Left colon (tissue), 2 donors: Measurements from ENCODE around the gene IGF2. TPM values are rescaled to one million over a fixed set of nuclear protein-coding genes. Genes with fewer than 3 reads are reported as not detected.
A peak's percentile ranks its signal among the peaks of the same experiment; 100 is the strongest.

ENCODE experiments used
- ATAC-seq: fragments of 200-7000 bp; cut with Tn5 transposase; one replicate; pipeline ENCODE4 v1.9.1; 2020; ENCODE audit warnings: mild to moderate bottlenecking, moderate library complexity
- DNase-seq, 2 donors: peaks; one replicate each; pipeline ENCODE4 v3.0.0-alpha.2; 2020
- intact Hi-C, 2 donors: fragments of 100-400 bp; cut with DNase I in 1 of 2; cut with micrococcal nuclease in 1 of 2; formaldehyde crosslinking; loops; one replicate each; pipeline versions ENCODE4 v1.11.2 to v1.14.0; 2022; cut with DNase I, micrococcal nuclease
- total RNA-seq, 2 donors: library from RNA; stranded (reverse); fragmentation: NEBNext Ultra II Directional; extraction: Animal tissue kit (Norgen Biotek cat#: 25700); gene quantifications; one replicate each; pipeline ENCODE4 v1.2.1, GENCODE V29; 2021
- donor health status: DM: no; HTN: no; CAD: no.
- donor health status: DM: yes; HTN: yes; CAD: no.

The IGF2 gene
- total RNA-seq, 2 donors from 2014 or later, result 7.3 to 10.8 TPM

DNA sequence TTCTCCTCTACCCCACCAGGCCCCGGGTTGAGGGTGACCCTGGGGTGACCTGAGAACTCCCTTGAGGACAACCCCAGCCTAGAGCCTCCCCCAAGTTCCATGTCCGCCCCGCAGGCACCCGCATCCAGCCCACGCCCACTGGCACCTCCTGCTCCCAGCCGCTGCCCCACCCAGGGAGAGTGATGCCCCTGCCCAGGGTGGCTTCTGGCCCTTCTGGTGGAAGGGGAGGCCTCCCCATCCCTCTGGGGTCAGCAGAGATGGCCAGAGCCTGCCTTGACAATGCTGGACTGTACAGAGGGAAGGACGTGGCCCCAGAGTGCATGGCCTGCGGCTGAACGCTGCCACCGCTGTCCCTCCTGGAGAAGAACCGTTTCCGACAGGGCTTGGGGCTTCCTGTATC, 33.5 kb upstream of the IGF2 start:
- intact Hi-C loops, result no loop called here
- no peak for ATAC-seq

DNA sequence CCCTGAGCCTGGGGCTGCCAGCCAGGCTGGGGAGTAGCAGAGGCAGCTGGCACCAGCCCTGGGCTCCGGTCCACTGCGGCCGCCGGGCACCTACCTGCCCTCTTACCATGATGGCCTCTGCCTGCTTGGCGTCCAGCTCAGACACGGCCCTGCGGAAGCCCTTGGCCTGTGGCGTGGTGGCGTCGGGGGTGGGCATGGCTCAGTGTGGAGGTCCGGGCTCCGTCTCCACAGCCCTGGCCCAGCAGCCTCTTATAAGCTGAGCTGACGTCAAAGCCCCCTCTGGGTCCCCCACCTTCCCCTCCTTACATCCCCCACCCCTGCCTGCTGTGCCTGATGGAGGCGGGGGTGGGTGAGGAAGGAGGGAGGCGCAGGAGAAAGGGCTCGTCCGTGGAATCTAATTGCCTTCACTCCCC, 32.4 kb upstream of the IGF2 start, which contains the start of gene TH:
TSS of gene TH (minus strand) at position 225 of the 413 bp plus-strand sequence. CDS start at position 196, 29 bp downstream.
- intact Hi-C loops, result no loop called here
- DNase-seq (no peak), ATAC-seq (no peak)

More for the DNA sequence above, 33.5 kb upstream of the IGF2 start:
- DNase-seq, result no peak

DNA sequence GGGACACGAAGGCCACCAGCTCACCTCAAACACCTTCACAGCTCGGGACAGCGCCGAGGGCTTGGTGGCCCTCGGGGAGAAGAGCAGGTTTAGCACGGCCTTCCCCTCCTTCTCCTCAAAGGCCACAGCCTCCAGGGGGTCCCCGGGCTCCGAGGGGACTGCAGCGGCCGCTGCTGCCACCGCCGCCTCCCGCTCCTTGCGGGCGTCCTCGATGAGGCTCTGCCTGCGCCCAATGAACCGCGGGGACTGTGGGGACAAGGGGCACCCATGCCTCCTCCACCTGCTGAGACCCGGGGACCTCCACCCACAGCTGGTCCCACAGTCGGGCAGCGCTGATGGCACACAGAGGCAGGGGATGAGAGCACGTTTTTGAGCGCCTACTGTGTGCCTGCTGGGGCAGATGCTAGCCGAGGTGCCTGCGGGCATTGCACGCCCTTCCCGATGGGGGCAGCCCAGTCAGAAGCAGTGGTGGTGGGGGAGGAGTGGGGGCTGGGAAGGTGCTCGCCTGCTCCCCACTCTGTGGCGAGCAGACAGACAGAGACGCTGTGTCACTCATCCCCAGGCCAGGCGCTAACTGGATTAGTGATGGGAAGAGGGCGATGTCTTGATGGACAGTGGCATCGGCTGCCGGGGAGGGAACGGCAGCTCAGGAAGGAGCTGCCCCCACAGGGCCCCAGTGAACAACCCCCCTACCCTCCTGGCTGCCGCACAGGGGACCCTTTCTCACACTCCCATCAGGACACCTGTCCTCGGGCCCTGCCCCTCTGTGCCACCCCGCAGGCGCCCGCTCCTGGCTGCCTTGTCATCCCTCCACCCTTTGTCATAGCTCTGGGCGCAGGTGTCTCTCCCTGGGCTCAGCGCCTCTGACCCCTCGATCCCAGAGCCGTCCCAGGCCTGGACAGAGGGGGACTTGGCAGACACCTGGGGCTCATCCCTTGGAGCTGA, 30.7 kb upstream of the IGF2 start:
- DNase-seq, result no peak
- ATAC-seq, result no peak
- intact Hi-C loops, result no loop called here

DNA sequence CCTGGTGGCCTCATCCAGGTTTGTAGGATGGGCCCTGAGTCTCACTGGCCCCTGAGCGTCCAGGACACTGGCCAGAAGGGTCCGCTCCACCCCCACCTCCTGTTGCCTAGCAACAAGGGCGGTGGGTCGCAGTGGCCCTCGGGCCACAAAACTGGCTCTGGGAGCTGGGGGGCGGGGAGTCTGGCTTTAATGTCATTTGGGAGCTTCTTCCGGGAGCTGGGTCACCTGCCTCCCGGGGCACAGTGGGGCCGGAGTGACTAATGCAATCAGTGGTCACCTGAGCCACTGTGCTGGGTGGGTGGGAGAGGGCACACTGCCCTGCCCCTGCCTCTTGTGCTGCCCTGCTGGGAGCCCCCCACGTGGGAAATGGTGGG, 29.8 kb upstream of the IGF2 start:
- DNase-seq, result no peak
- intact Hi-C loops, result no loop called here
- no peak for ATAC-seq

DNA sequence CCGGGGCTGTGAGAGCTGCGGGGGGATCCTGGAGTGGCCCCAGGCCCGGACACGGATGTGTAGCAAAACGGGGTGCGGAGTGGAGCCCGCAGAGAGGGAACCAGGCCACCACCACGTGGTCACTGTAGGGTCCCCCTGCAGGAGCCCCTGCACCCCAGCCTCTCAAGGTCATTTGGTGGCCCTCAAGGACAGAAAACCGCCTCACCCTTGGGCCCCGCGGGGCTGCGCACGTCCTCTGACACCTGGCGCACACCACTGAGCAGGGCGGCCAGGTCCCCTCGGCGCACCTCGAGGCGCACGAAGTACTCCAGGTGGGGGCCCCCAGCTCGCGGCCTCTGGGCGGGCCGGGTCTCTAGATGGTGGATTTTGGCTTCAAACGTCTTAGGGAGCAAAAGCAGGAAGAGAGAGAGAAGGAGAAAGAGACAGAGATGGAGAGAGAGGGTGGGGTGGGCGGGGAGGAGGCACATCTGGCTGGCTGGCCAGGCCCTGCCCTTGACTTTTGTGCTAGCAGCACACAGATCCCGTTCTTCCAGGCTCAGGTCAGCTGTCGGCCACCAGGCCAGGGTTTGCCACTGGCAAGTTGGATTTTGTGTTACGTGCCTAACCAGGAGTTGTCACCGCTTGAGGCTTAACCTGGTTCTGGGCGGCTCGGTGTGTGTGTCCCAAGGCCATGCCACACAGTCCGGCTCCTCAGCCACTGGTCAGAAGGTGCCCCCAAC, 29.3 kb upstream of the IGF2 start:
- intact Hi-C loops, result no loop called here
- ATAC-seq (no peak), DNase-seq (no peak)

DNA sequence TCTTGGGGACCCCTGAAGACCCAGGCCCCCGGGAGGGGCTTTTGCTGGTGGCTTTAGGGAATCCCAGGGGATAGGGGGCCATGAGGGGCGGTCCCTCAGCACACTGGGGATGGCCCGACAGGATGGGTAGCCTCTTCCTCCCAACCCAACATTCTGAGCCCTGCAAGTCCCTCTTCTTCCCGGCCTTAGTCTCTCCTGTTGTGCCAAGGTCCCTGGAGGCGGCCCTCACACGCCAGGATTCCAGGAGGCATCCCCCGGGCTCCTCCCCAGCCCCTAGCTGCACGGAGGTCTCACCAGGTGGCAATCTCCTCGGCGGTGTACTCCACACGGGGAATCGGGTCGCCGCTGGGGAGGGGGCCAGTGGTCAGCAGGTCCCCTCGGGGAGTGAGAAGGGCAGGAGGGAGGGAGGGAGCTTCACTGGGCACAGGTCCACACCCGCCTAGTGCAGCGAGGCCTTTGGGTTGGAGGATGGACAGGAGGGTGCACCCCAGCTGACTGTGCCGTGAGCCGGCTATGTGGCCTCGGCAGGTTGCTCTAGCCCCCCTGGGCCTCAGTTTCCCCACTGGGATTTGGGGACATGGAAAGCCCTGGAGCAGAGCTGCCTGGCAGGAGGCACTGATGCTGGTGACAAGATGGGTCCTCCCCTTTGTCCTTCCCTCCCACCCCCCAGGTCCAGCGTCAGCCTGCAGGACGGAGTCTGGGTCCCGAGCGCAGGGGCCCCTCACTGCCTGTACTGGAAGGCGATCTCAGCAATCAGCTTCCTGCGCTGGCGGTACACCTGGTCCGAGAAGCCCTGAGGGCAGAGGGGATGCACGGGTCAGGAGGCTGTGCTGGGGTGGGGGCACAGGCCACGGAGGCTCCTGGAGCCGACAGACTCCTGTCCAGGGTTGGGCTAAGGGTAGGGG, 28.2 kb upstream of the IGF2 start:
- no peak for ATAC-seq
- intact Hi-C loops, result no loop called here
- DNase-seq, result no peak

DNA sequence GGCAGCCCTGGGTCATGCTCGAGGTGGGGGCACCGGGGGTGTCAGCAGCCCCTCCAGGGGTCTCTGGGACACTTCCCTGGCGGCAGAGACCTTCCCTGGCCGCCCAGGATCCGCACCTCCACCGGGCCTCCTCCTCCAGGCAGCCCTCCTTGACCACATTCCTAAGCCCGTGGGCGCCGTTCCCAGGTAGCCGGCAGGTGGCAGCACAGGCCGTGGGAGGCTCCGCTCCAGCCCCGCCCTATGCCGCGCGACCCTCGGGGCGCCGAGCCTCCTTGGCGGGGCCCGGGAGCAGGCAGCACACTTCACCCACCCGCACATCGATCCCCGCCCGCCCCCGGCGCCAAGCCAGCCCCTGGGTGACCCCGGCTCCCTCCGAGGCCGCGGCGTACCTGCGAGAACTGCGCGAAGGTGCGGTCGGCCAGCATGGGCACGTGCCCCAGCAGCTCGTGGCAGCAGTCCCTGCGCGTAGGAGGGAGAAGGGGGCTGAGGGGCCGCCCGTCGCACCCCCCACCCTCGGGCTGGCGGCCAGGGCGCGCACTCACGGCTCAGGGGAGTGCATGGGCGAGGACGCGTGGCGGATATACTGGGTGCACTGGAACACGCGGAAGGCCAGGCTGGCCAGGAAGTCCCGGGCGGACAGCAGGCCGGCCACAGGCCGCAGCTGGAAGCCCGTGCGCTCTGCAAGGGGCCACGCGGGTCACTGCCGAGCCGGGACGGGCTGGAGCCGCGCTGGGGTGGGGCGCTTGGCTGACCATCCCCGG, 27.1 kb upstream of the IGF2 start:
- peak; percentile 77 for ATAC-seq
- peak in 1 of 2 donors; percentile 49 for DNase-seq
- intact Hi-C loops, result no loop called here

DNA sequence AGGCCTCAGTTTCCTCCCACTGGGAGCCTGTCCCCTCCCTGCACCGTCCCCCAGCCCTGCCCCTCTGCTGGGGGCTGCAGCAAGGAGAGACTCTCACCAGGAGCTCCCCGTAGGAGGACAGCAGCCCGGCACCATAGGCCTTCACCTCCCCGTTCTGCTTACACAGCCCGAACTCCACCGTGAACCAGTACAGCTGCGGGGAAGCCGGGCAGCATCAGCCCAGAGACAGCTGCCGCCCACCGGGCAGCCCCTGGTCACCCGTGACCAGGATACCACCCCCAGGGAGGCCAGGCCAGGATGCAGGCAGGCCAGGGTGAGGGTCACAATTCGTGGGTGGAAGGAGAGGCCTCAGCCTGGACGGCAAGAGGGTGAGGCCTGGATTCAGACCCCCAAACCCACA, 26.4 kb upstream of the IGF2 start:
- ATAC-seq, result no peak
- no peak for DNase-seq

DNA sequence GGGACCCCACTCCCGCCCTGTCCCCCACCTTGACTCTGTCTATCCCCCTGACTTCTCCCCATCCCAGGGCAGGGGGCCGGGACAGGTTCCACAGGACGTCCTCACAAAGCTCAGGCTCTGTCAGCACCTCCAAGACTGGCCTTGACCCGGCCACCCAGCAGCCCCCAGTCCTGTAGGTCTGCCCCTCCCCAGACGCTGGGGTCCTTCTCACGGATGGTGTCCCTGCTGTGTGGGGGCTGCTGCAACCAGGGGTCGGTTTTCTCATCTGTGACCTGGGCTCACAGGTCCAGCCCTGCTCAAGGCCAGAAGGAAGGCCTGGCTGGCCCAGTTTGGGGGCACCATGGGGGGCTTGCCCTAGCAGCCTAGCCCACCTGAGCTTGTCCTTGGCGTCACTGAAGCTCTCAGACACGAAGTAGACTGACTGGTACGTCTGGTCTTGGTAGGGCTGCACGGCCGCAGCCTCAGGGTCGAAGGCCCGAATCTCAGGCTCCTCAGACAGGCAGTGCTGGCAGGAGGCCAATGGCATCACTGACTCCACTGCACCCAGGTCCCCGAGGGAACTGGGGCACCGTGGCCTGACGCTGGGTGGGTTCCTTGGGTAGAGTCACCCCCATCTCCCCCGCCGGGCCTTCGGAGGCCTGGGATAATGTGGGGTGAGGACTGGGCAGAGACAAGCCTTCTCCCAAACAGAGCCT, 25.8 kb upstream of the IGF2 start:
- ATAC-seq, result no peak
- intact Hi-C loops, result no loop called here
- DNase-seq, result peak in 1 of 2 donors; percentile 21

More for the DNA sequence above, 26.4 kb upstream of the IGF2 start:
- intact Hi-C loops, result no loop called here

DNA sequence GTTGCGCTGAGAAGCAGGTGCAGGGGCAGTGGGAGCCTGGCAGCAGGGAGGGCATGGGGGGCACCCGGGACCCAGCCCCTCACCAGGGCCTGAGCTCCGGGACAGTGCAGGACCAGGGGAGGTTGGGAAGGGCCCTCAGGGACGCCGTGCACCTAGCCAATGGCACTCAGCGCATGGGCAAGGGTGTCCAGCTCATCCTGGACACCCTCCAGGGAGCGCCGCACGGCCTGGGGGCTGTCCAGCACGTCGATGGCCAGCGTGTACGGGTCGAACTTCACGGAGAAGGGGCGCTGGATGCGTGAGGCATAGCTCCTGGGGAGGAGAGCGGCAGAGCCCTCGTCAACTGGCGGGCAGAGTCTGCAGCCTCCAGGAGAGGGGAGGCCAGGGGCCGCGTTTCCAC, 24.9 kb upstream of the IGF2 start:
- no peak for DNase-seq
- intact Hi-C loops, result no loop called here
- no peak for ATAC-seq

DNA sequence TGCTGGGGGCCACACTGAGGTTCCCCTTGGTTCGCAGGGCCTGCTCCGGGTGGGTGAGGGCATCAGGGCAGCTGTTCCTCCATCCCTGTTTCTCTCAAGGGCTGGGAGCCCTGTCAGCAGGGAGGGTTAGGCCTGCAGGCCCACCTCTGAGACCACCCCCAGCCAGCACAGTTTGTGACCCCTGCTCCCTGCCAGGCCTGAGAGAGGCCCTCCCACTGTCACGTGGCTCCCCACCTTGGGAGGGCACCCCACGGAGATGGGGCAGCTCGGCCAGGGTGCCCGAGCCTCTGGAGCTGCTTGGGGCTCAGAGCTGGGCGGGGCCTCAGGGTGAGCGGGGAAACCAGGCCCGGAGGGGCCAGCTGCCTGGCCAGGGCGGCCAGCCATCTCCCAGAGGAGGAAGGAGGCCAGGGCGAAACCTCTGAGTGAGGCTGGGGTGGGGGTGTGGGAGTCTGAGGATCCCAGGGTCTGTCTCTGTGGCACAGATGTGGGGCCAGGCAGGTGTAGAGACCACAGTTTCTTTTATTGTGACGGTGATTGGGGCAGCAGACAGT, 24.3 kb upstream of the IGF2 start:
- no peak for DNase-seq
- intact Hi-C loops, result no loop called here
- ATAC-seq, result no peak

DNA sequence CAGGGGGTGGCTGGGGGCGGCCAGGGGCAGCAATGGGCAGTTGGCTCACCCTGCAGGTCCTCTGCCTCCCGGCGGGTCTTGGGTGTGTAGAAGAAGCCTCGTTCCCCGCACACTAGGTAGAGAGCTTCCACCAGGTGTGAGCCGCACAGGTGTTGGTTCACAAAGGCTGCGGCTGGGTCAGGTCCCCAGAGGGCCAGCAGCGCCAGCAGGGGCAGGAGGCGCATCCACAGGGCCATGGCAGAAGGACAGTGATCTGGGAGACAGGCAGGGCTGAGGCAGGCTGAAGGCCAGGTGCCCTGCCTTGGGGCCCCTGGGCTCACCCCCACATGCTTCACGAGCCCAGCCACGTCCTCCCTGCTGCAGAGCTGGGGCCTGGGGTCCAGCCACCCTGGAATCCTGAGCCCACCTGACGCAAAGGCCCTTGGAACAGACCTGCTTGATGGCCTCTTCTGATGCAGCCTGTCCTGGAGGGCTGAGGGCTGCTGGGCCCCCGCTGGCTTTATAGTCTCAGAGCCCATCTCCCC, 21.6 kb upstream of the IGF2 start, which contains the start of gene INS:
TSS of gene INS (minus strand) at position 474 of the 524 bp plus-strand sequence. CDS start at position 236, 238 bp downstream.
- no peak for ATAC-seq
- DNase-seq, result no peak
- intact Hi-C loops, result no loop called here

DNA sequence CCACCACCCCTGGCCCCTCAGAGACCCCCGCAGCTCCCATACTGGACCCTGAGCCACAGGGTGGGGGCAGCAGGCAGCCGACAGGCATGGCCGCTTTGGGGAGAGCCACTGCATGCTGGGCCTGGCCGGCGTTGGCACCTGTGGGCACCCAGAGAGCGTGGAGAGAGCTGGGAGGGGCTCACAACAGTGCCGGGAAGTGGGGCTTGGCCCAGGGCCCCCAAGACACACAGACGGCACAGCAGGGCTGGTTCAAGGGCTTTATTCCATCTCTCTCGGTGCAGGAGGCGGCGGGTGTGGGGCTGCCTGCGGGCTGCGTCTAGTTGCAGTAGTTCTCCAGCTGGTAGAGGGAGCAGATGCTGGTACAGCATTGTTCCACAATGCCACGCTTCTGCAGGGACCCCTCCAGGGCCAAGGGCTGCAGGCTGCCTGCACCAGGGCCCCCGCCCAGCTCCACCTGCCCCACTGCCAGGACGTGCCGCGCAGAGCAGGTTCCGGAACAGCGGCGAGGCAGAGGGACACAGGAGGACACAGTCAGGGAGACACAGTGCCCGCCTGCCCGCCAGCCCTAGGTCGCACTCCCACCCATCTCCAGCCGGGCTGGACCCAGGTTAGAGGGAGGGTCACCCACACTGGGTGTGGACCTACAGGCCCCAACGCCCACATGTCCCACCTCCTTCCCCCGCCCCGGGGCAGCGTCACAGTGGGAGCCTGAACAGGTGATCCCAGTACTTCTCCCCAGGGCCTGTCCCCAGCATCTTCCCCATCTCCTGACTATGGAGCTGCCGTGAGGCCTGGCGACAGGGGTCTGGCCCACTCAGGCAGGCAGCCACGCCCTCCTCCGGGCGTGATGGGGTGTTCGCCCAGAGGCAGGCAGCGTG, 20.6 kb upstream of the IGF2 start:
- no peak for DNase-seq
- intact Hi-C loops, result loop anchor here in 1 of 2 donors (10.0 kb wide), 1 partner anchor 325 kb away; the partner anchor contains the start of genes SYT8 and TNNI2
- no peak for ATAC-seq

DNA sequence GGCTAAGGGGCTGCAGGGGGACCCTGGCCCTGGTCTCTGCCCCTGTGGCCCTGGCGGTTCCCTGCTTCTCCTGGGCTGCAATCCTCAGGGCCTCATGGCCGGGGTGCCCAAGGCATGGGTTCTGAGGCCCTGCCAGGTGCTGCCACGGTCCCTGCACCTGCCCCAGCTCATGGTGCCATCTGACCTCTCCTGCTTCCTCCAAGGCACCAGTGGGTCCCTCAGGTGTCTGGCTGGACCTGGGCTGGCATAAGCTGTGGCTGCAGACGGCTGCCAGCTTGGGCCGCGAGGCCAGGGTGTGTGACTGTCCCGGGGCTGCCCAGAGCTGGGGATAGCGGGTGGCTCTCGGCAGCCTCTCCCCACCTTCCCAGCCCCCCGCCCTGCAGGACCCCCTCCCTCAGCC, 19.8 kb upstream of the IGF2 start:
- DNase-seq (no peak), ATAC-seq (no peak)
- intact Hi-C loops, result loop anchor here in 1 of 2 donors (10.0 kb wide), 1 partner anchor 324 kb away; the partner anchor contains the start of genes SYT8 and TNNI2

DNA sequence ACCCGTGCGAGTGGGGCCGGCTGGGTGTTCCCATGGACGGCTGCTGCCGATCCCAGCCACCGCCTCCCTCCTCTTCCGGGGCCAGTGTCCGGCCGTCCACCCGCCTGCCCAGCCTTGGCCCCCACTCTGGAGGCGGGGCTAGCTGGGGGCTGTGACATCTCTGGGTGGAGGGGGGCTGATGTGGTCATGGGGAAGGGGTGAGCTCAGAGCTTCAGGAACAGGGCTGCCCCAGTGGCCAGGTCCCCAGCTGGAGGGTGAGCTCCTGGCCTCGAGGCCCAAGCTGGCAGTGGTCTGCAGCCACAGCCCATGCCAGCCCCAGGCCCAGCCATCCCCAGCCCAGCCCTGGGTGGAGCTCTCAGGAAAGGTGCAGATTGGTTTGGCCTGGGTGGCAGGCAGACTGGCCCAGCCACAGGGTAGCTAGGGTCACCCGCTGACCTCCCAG, 19.1 kb upstream of the IGF2 start:
- no peak for ATAC-seq
- intact Hi-C loops, result loop anchor here in 1 of 2 donors (10.0 kb wide), 1 partner anchor 324 kb away; the partner anchor contains the start of genes SYT8 and TNNI2
- no peak for DNase-seq
